K562 (cell line): ENCODE data around the gene CD300H. TPM values are rescaled to one million over a fixed set of nuclear protein-coding genes. Genes with fewer than 3 reads are reported as not detected.

Experiments used
- ATAC-seq: fragments of 200-7000 bp; cut with Tn5 transposase; 3 replicates; pipeline ENCODE4 v1.9.1; 2020; ENCODE audit warnings: moderate library complexity
- BruUV-seq: library from RNA; stranded (reverse); fragments of 400-500 nt; replicated peaks from 2 replicates; lab custom pipeline; 2021; lab: Mats Ljungman, UMichigan
- CTCF ChIA-PET: fragments of 300-600 bp; formaldehyde crosslinking; extraction: SDS; loops from one replicate; lab custom pipeline; 2021; ENCODE audit warnings: low intra/inter-chr PET ratio; lab: Yijun Ruan, JAX
- POLR2A ChIA-PET: fragments of 300-600, 350-650 bp; sonication (Branson Sonifier 250); formaldehyde crosslinking; extraction: SDS; loops from one replicate; lab custom pipeline; 2021; ENCODE audit warnings: antibody characterized with exemption, inconsistent platforms; lab: Yijun Ruan, JAX
- DNase-seq, 4 experiments: peaks; one replicate each; pipeline versions ENCODE4 v3.0.0 to v3.0.0-alpha.2; 2011 to 2018; ENCODE audit warnings: low spot score in 3 of 4, mixed read lengths in 3 of 4; ENCODE audit errors: extremely low read depth in 1 of 4
- FAIRE-seq: peaks from 2 replicates; lab custom pipeline; 2011; peaks lifted over from hg19 to GRCh38; lab: Jason Lieb, UNC
- H2AFZ ChIP-seq: 2 replicates; pipeline ENCODE4 v1.6.0; 2011; ENCODE audit warnings: low read depth, low read length, control low read depth, inconsistent platforms
- H3K27ac ChIP-seq: fragments of 200-600 bp; 3 replicates; pipeline ENCODE4 v1.8.0; 2011; ENCODE audit warnings: low read depth, mild to moderate bottlenecking, control low read depth, inconsistent platforms, low read length, moderate library complexity, mixed read lengths; ENCODE audit errors: extremely low read depth
- H3K27me3 ChIP-seq, 2 experiments: fragments of 300-600 bp in 1 of 2; 2 replicates in 1 of 2; 3 replicates in 1 of 2; pipeline versions ENCODE4 v1.6.0 to v1.8.0; 2011; ENCODE audit warnings: inconsistent platforms in 2 of 2, low read length in 2 of 2, mild to moderate bottlenecking in 1 of 2, mixed read lengths in 1 of 2, moderate library complexity in 1 of 2; ENCODE audit not compliant: control insufficient read depth in 2 of 2, insufficient read depth in 2 of 2
- H3K36me3 ChIP-seq: fragments of 300-600 bp; 3 replicates; pipeline ENCODE4 v1.8.0; 2011; ENCODE audit warnings: mild to moderate bottlenecking, low read length, inconsistent platforms; ENCODE audit not compliant: control insufficient read depth, insufficient read depth
- H3K4me1 ChIP-seq, 2 experiments: fragments of 200-600 bp in 1 of 2; replicated peaks in 1 of 2; 2 replicates in 1 of 2; 3 replicates in 1 of 2; pipeline versions ENCODE4 v1.5.1 to v1.8.0; 2011; ENCODE audit warnings: inconsistent platforms in 2 of 2, low read length in 2 of 2, mild to moderate bottlenecking in 1 of 2, mixed read lengths in 1 of 2, moderate library complexity in 1 of 2; ENCODE audit not compliant: control insufficient read depth in 2 of 2, insufficient read depth in 2 of 2
- H3K4me2 ChIP-seq: 2 replicates; pipeline ENCODE4 v1.6.1; 2011; ENCODE audit warnings: low read length, control low read depth, inconsistent platforms, mixed read lengths; ENCODE audit not compliant: insufficient read depth
- H3K4me3 ChIP-seq: fragments of 200-600 bp; sonication (generic), shearing (Covaris generic); 2 replicates; pipeline ENCODE4 v1.5.1; 2016; ENCODE audit warnings: control low read depth, inconsistent platforms
- H3K79me2 ChIP-seq: fragments of 200-600 bp; 3 replicates; pipeline ENCODE4 v1.8.0; 2011; ENCODE audit warnings: low read length, inconsistent platforms; ENCODE audit not compliant: control insufficient read depth, insufficient read depth
- H3K9ac ChIP-seq, 2 experiments: 2 replicates each; pipeline versions ENCODE4 v1.6.0 to v1.6.1; 2011; ENCODE audit warnings: low read depth in 2 of 2, low read length in 2 of 2, control low read depth in 1 of 2, inconsistent platforms in 1 of 2, mild to moderate bottlenecking in 1 of 2, mixed read lengths in 1 of 2; ENCODE audit not compliant: insufficient read depth in 1 of 2
- H3K9me1 ChIP-seq: one replicate; pipeline ENCODE4 v1.6.0; 2011; ENCODE audit warnings: inconsistent platforms, mild to moderate bottlenecking, low read length, moderate library complexity; ENCODE audit not compliant: control insufficient read depth, insufficient read depth
- H3K9me3 ChIP-seq: replicated peaks from 2 replicates; pipeline ENCODE4 v1.5.1; 2011; ENCODE audit warnings: low read depth, low read length, inconsistent platforms; ENCODE audit not compliant: control insufficient read depth, insufficient read depth
- H4K20me1 ChIP-seq: replicated peaks from 2 replicates; pipeline ENCODE4 v1.6.1; 2011; ENCODE audit warnings: low read length, inconsistent platforms, mixed read lengths; ENCODE audit not compliant: control insufficient read depth, insufficient read depth
- CBX8 ChIP-seq: fragments of 200-600 bp; sonication (generic); IDR thresholded peaks from 2 replicates; pipeline ENCODE4 v1.6.1; 2012; ENCODE audit warnings: borderline replicate concordance, mixed run types, low read depth, mild to moderate bottlenecking, moderate library complexity, mixed read lengths, low read length, control low read depth, inconsistent platforms; ENCODE audit not compliant: poor library complexity, severe bottlenecking; ENCODE audit errors: extremely low read depth
- CC2D1A ChIP-seq: fragments of 450-650 bp; IDR thresholded peaks from 2 replicates; pipeline ENCODE4 v1.6.1; 2017; ENCODE audit warnings: mild to moderate bottlenecking
- EZH2 ChIP-seq: IDR thresholded peaks from 2 replicates; pipeline ENCODE4 v1.6.1; 2012; ENCODE audit warnings: low read depth, mild to moderate bottlenecking, inconsistent platforms, low read length, borderline replicate concordance
- NCOR1 ChIP-seq: fragments of 450-650 bp; IDR thresholded peaks from 2 replicates; pipeline ENCODE4 v1.6.1; 2016; ENCODE audit warnings: mild to moderate bottlenecking, moderate library complexity
- RBM34 ChIP-seq: fragments of 200-400 bp; formaldehyde crosslinking; IDR thresholded peaks from 2 replicates; pipeline ENCODE4 v1.6.1; 2018; ENCODE audit warnings: low read length, borderline replicate concordance; ENCODE audit not compliant: insufficient read depth
- RNF2 ChIP-seq: sonication (generic); IDR thresholded peaks from 2 replicates; pipeline ENCODE4 v1.6.1; 2016
- SRSF7 ChIP-seq: fragments of 200-400 bp; formaldehyde crosslinking; optimal IDR thresholded peaks from 2 replicates; pipeline ENCODE3; 2017; ENCODE audit warnings: mild to moderate bottlenecking, low read depth, low read length
- TGIF2 ChIP-seq: sonication (generic); formaldehyde crosslinking; IDR thresholded peaks from 2 replicates; pipeline ENCODE4 v1.8.1; 2022; ENCODE audit warnings: mild to moderate bottlenecking, missing genetic modification reagents, moderate library complexity
- USF2 ChIP-seq: sonication (generic); formaldehyde crosslinking; IDR thresholded peaks from 2 replicates; pipeline ENCODE4 v1.5.0; 2020; ENCODE audit warnings: missing genetic modification reagents
- ZNF41 ChIP-seq: fragments of 250-450 bp; sonication (Bioruptor Pico); conservative IDR thresholded peaks from 2 replicates; pipeline ENCODE4 v1.4.0; 2020; ENCODE audit warnings: mild to moderate bottlenecking
- ZNF644 ChIP-seq: fragments of 200-800 bp; sonication (Bioruptor generic); IDR thresholded peaks from 2 replicates; pipeline ENCODE4 v1.6.1; 2016; ENCODE audit warnings: low read depth, missing genetic modification characterization, missing compliant biosample characterization
- WGBS: fragments of 100-300 bp; shearing (Covaris generic); methylation state at CpG from one replicate; pipeline ENCODE4 v1.1.6; 2016; ENCODE audit warnings: low coverage, mixed read lengths; ENCODE audit not compliant: insufficient coverage; ENCODE audit errors: missing lambda C conversion rate; 5-methylcytosine and 5-hydroxymethylcytosine counted together
- in situ Hi-C: fragments of 300-500 bp; cut with MboI; formaldehyde crosslinking; loops from 4 replicates; pipeline ENCODE4 v1.15.0; 2018; ENCODE audit warnings: inconsistent platforms, mixed read lengths
- intact Hi-C: fragments of 100-400 bp; cut with micrococcal nuclease; formaldehyde crosslinking; loops from 2 replicates; pipeline ENCODE4 v1.14.2; 2022
- polyA plus RNA-seq, 8 experiments: library from polyadenylated mRNA; depleted of rRNA in 4 of 8; stranded (reverse) in 5 of 8; unstranded in 3 of 8; fragments of >200 nt; fragmentation: Nextera tagmentation in 2 of 8; fragmentation: Illumina TruSeq in 1 of 8; extraction: Ambion mirVana in 2 of 8; extraction: Trizol in 1 of 8; gene quantifications; 2 replicates each; pipeline versions ENCODE4 v1.2.1 to v1.2.3, GENCODE V29; 2011 to 2014; ENCODE audit warnings: inconsistent platforms in 1 of 8, missing spikeins in 1 of 8
- total RNA-seq, 7 experiments: library from RNA; depleted of rRNA in 6 of 7; stranded (reverse); fragments of >200 nt in 6 of 7; fragmentation: Illumina TruSeq in 2 of 7; extraction: Trizol in 2 of 7; gene quantifications; 2 replicates each; pipeline versions ENCODE4 v1.2.1 to v1.2.3, GENCODE V29; 2011 to 2021; ENCODE audit warnings: low replicate concordance in 1 of 7
- TF ChIP-seq, protein P1 (sequence below): fragments of 250-450 bp; sonication (Bioruptor Pico); IDR thresholded peaks from 2 replicates; pipeline ENCODE4 v1.4.0; 2020; ENCODE audit warnings: mild to moderate bottlenecking, moderate library complexity

CD300H gene
- total and polyA plus RNA-seq, 9 of the 15 experiments (the other 6 are each of a cell fraction or from before 2014, with no cell fraction given), result not detected

GRCh38 chr17:74604200-74604599 lies 36.9 kb upstream of the CD300H start:
- H3K36me3 ChIP-seq, result no peaks in the 10 kb centered on the region
- no peak overlapping the region for H3K4me3 ChIP-seq
- no TSS peak for BruUV-seq
- ChIA-PET CTCF (no interaction called here), POLR2A (interaction anchor here (0.6 to 1.0 kb wide), 2 partner anchors 10 to 11 kb away, joined by 3 to 4 read pairs; no protein-coding TSS in a partner anchor)
- FAIRE-seq (no peak), DNase-seq (no peak), ATAC-seq (no peak)
- no peak overlapping the region for H2AFZ ChIP-seq
- H3K27ac ChIP-seq, result no peak overlapping the region
- intact Hi-C loops (loop anchor here (5.0 kb wide), 1 partner anchor 302 kb away; no protein-coding TSS in a partner anchor), in situ Hi-C loops (no loop called here)
- no peaks in the 10 kb centered on the region for H3K79me2 ChIP-seq
- H3K4me1 ChIP-seq, result no peaks in the 10 kb centered on the region
- WGBS, result 0% methylated on average over 6 of the region's 6 CpGs
- no peaks in the 10 kb centered on the region for H3K9me3 ChIP-seq
- TF ChIP-seq RNF2 (no peak), CBX8 (no peak), CC2D1A (no peak), USF2 (CRISPR knock-in tag) (no peak), ZNF644 (tag) (no peak), TGIF2 (CRISPR knock-in tag) (no peak), SRSF7 (no peak), NCOR1 (no peak), EZH2 (no peak), RBM34 (no peak), ZNF41 (no peak)
- TF ChIP-seq, protein P1, sequence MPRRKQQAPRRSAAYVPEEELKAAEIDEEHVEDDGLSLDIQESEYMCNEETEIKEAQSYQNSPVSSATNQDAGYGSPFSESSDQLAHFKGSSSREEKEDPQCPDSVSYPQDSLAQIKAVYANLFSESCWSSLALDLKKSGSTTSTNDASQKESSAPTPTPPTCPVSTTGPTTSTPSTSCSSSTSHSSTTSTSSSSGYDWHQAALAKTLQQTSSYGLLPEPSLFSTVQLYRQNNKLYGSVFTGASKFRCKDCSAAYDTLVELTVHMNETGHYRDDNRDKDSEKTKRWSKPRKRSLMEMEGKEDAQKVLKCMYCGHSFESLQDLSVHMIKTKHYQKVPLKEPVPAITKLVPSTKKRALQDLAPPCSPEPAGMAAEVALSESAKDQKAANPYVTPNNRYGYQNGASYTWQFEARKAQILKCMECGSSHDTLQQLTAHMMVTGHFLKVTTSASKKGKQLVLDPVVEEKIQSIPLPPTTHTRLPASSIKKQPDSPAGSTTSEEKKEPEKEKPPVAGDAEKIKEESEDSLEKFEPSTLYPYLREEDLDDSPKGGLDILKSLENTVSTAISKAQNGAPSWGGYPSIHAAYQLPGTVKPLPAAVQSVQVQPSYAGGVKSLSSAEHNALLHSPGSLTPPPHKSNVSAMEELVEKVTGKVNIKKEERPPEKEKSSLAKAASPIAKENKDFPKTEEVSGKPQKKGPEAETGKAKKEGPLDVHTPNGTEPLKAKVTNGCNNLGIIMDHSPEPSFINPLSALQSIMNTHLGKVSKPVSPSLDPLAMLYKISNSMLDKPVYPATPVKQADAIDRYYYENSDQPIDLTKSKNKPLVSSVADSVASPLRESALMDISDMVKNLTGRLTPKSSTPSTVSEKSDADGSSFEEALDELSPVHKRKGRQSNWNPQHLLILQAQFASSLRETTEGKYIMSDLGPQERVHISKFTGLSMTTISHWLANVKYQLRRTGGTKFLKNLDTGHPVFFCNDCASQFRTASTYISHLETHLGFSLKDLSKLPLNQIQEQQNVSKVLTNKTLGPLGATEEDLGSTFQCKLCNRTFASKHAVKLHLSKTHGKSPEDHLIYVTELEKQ (CRISPR knock-in tag), result no peak
- H4K20me1 ChIP-seq, result no peaks in the 10 kb centered on the region
- H3K27me3 ChIP-seq, result peaks cover 3 to 60% of the 10 kb centered on the region in 2 experiments; a peak in 3 of 5 replicates
- no peak overlapping the region for H3K4me2 ChIP-seq
- no peak overlapping the region for H3K9ac ChIP-seq
- H3K9me1 ChIP-seq, result no peaks in the 10 kb centered on the region
